HG02588 (cell line): ENCODE measurements around the gene NOSTRIN.
"Not testable (repeated sequence)": the region's sequence is repeated elsewhere in the genome, so short reads cannot be mapped to it uniquely, and the experiment has no call there.

ENCODE experiments used
- ATAC-seq: cut with Tn5 transposase; IDR thresholded peaks from one replicate; pipeline ENCODE4 v1.9.1; 2021; ENCODE audit warnings: mild to moderate bottlenecking, moderate library complexity; ENCODE audit not compliant: unreplicated experiment

NOSTRIN gene

DNA sequence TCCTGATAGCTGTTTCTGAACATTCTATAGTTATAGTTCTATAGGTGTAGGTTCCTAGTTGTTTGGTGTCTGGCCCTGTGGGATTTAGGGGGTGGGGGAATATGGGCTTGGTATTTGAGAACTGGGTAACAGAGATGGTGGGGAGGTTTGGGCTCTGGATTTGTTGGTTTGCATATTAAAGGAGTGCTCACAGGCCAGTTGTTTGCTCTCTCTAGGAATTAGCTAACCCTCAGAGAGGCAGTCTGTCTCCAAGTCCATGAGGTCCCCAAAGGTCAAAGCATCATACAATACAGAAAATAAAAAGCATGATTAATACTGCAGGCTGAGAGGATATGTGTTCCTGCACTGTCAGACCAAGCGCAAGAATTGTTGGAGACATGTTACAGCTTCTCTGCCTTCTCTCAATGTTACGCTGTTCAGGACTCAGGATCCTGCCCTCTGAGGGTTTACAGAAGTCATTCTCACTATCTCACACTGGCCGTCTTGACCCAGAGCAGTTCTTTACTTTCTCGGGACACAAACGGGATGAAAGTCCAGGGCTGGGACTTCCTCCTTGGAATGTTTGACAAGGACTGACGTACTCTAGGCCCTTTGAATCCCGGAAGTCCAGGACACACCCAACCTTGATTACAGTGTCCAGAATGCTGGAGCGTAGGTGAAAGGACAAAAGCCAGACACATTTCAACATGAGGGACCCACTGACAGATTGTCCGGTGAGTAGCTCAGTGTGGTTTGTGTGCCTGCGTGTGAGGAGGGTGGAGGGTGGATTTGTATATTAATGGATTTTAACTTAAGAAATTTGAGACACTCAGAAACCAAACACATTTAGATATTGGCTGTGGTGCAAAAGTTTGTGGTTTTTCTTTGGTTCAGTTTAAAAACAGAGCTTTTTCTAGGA is at the start of gene NOSTRIN:
Gene NOSTRIN, plus strand, starts transcription at position 677 of the 898 bp plus-strand sequence. Its CDS starts 10 bp downstream, at position 687.
- ATAC-seq, result no peak

DNA sequence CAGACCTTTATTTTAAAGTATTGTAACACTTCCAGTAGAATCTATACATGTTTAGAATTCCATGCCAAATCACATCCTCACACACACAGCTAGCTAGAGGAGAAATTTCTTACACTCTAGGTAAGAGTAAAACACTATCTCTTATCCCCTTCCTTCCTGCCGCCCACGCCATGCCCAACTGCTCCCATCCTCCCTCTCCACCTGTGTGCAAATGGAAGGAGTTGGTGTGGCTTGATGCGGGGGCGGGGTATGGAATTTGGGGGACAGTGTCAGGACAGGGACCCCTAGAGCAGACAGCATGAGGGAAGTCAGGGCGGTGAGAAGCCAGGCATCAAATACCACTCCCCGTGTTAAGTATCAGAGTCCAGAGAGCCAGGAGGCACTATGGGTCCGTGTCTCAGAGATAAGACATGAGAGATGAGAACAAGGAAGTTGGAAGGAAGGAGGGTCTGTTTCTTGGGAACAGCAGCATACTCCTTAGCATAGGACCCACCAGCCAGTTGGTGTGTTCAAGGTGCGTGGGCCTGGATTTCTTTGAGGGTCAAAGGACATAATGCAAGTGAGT is 48.6 kb upstream of the NOSTRIN start:
- ATAC-seq, result no peak

DNA sequence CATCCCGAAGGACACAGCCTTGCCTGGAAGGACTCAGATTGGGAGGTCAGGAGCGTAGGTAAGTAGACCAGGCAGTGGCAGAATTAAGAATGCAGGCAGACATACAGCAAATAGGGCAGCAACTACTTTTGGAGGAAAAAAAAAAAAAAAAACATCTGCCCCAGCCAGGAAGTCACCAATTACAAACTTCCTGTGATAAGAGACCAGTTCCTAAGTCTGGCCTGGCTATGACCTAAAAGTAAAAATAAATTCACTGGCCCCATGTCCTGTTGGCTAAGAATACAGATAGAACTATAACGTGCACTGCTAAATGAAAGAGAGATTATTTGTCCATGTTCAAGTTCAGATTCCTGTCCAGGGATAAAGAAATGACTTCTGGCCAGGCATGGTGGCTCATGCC is 45.2 kb upstream of the NOSTRIN start:
- no peak for ATAC-seq

DNA sequence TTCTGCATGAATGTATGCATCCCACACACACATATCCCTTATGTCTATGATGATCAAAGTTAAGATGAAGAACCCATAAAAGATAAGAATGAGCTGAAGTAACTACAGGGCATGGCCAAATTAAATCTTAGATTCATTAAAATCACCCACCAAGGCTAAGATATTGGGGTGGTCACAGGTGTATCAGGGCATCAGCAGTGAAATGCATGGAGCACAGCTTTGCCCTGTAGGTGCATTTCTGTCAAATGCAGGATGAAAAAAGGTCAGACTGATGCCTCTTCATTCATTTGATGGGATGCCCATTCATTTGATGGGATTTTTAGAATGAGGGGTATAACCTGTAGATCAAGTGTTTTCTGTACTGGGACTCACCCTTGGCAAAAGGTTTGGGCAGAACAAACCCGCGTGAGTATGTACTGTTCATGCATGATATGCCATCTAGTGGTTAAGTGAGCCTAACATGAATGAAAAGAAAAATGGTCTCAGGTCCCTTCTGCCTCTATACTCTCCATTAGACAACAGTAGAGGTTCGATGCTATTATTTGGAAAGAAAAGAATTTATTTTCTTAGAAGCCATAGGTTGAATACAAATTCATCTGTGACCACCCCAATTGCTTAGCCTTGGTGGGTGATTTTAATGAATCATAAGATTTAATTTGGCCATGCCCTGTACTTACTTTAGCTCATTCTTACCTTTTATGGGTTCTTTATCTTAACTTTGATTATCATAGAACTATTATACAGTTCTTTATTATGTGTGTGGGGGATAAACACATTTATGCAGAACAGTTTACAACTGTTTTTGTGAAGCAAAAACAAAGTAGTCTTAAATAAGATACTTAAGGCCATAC is 43.2 kb upstream of the NOSTRIN start:
- ATAC-seq, result peak; percentile 80

DNA sequence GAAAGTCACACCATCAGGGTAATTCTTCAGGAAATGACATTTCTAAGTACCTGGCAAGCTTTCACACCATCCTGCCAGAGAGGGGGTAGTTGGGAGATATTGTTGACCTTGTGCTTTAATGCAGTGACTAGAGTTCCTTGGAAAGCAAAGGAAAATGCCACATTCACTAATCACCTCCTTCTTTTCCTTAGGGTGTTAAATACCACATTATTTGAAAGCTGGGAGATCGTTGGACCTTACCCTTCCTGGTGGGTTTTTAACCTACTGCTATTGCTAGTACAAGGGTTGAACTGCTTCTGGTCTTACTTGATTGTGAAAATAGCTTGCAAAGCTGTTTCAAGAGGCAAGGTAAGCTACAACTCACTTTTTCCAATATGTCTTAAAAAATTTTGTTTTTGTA is 37.0 kb upstream of the NOSTRIN start:
- ATAC-seq, result no peak

GRCh38 chr2:168766600-168766999 is 35.8 kb upstream of the NOSTRIN start:
- no peak for ATAC-seq

DNA sequence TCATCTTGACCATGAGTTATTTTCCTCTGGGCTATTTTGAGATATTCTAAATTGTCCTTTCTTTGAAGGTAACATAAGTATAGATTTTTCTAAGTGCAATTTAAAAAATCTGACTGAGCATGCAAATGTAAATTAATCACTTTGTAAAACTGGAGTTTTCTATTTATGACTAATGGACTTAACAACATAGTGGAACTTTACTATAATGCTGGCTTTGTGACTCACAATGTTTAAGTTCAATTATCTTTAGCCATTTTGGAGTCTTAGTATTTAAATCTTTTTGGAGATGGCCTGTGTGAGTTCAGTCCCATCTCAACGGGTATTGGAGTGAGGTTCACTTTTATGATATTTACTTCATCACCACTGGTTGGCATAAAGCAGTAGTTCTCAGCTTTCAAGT is 35.2 kb upstream of the NOSTRIN start:
- ATAC-seq, result no peak

GRCh38 chr2:168768357-168768756 is 34.1 kb upstream of the NOSTRIN start:
- ATAC-seq, result not testable (repeated sequence)

GRCh38 chr2:168770796-168771195 is 31.6 kb upstream of the NOSTRIN start:
- no peak for ATAC-seq

- no peak for ATAC-seq
Observed at GRCh38 chr2:168772704-168773103, 29.7 kb upstream of the NOSTRIN start.

DNA sequence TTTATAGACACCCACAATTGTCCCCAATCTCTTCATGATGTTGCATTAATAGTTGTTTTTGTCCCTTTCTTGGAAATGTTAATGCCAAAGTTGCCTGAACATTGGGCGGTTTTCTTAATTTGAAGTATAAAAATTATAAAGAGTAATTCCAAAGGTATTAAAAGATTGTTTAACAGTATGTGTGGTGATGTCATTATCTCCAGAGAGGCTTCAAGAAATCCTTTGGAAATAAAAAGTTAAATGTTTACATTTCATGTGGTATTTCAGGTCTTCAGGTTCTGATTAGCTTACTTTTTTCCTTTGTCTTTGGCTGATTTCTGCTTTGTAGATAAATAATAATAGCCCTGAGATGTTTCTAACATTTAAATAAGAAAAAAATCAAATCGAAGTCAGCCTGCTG is 29.3 kb upstream of the NOSTRIN start:
- ATAC-seq, result no peak

DNA sequence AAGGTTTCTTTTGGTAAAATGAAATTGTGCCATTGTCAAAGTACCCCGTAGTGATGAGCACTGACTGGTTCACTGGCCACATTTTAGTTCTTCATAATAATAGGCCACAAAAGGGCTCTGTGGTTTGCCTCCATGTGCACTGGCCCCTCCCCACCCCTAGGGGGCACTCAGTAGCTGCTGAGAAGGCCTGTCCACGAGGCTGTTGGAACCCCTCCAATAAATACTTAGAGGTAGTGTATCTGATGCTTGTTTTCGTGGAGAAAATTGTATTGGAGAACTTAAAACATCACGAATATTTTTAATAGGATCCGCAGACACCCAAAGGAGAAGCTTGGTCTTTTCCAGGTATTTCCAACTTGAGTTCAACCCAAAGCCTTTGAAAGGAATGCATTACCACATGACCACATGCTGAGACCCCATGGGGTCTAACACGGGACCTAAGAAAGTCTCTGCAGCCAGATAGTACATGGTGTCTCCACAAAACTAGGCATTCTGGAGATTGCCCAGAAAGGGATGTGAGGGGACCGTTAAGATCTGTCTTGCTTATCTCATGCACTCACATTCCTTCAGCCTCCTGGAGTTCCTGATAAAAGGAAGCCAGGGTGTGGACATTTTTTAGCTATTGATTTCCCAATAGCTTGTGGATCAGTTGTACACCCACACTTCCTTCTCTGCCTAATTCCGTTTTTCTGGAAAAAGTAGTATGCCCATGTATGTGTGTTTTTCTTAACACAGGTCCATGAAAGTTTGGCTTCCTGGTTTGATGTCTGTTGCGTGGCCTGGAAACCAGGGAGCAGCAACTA is 28.5 kb upstream of the NOSTRIN start:
- no peak for ATAC-seq

GRCh38 chr2:168775837-168776236 is 26.6 kb upstream of the NOSTRIN start:
- no peak for ATAC-seq

DNA sequence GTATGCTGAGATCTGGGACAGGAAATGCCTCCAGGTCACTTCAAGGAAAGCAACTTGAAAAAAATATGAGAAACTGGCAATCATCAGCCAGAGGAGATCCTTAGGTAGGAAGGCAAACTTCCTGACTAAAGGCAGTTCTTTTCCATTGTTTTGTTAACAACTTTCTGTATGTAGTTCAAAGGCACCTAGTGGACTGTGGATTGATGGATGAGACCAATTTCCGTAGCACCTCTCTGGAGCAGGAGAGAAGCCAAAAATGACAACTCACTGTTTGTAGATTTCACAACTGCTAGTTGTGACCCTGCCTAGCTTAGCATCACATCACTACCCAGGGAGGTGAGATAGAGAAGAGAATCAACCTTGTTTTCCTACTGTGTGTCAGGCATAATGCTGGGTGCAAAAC is 21.8 kb upstream of the NOSTRIN start:
- no peak for ATAC-seq

- ATAC-seq, result no peak
Observed at GRCh38 chr2:168781191-168781817, 21.1 kb upstream of the NOSTRIN start.

GRCh38 chr2:168782271-168782670 is 20.2 kb upstream of the NOSTRIN start:
- no peak for ATAC-seq

GRCh38 chr2:168784993-168785392 is 17.4 kb upstream of the NOSTRIN start:
- ATAC-seq, result no peak

GRCh38 chr2:168787098-168787781 is 15.2 kb upstream of the NOSTRIN start:
- no peak for ATAC-seq

DNA sequence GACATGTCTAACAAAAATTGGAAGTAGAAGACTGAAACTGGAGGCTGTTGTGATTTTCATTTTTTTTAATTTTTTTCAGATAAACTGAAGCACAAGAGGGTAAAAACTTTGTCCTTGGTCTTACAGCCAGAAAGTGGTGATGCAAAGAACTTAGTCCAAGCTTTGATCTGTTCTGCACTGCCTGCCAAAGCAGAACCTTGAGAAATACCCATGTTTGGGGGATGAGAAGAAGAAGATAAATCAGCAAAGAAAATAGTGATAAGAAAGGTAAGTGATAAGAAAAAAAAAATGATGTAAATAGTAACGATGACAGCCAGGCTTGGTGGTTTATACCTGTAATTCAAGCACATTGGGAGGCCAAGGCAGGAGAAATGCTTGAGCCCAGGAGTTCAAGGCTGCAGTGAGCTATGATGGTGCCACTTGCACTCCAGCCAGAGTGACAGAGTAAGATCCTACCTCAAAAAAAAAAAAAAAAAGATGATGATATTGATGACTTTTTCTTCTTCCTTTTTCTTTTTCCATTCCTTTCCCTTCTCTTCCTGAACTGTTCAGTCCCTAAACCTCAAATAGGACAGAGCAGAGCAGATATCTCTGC is 14.6 kb upstream of the NOSTRIN start:
- ATAC-seq, result no peak
